A673 (cell line): Measurements from ENCODE around the gene FBXO3. TPM values are rescaled to one million over a fixed set of nuclear protein-coding genes. Genes with fewer than 3 reads are reported as not detected.

ENCODE experiments used
- BruUV-seq: library from RNA; stranded (reverse); fragments of 400-500 nt; replicated peaks from 2 replicates; lab custom pipeline; 2021; lab: Mats Ljungman, UMichigan
- CTCF ChIA-PET: fragments of 300-600 bp; sonication (Branson Sonifier 250); formaldehyde crosslinking; loops from one replicate; lab custom pipeline; 2022; ENCODE audit warnings: antibody characterized with exemption; lab: Charles Lee
- POLR2A ChIA-PET: fragments of 300-600 bp; sonication (Branson Sonifier 250); formaldehyde crosslinking; loops from one replicate; lab custom pipeline; 2022; ENCODE audit warnings: antibody characterized with exemption; ENCODE audit not compliant: low non-redundant PET; lab: Charles Lee
- DNase-seq: peaks from one replicate; pipeline ENCODE4 v3.0.0-alpha.2; 2015; ENCODE audit warnings: low spot score
- H3K27ac ChIP-seq: fragments of 200-600 bp; sonication (generic); 2 replicates; pipeline ENCODE4 v1.5.1; 2016; ENCODE audit warnings: mixed run types, low read depth, mild to moderate bottlenecking, mixed read lengths, antibody characterized with exemption, low read length; ENCODE audit not compliant: poor library complexity, severe bottlenecking
- H3K27me3 ChIP-seq: fragments of 200-600 bp; sonication (generic); replicated peaks from 2 replicates; pipeline ENCODE4 v1.6.1; 2017; ENCODE audit warnings: mixed run types, low read depth, mild to moderate bottlenecking, mixed read lengths, antibody characterized with exemption, low read length; ENCODE audit not compliant: insufficient read depth, poor library complexity
- H3K36me3 ChIP-seq: fragments of 200-600 bp; sonication (generic); 2 replicates; pipeline ENCODE4 v1.6.1; 2016; ENCODE audit warnings: mixed run types, mild to moderate bottlenecking, mixed read lengths, antibody characterized with exemption, low read length; ENCODE audit not compliant: insufficient read depth, poor library complexity, severe bottlenecking
- H3K4me1 ChIP-seq: fragments of 200-600 bp; sonication (generic); 2 replicates; pipeline ENCODE4 v1.6.1; 2017; ENCODE audit warnings: mixed run types, mild to moderate bottlenecking, mixed read lengths, antibody characterized with exemption, low read length; ENCODE audit not compliant: insufficient read depth, poor library complexity, severe bottlenecking
- H3K4me3 ChIP-seq: fragments of 200-600 bp; sonication (generic); 2 replicates; pipeline ENCODE4 v1.5.1; 2016; ENCODE audit warnings: low read depth, mixed run types, mild to moderate bottlenecking, mixed read lengths, low read length; ENCODE audit not compliant: poor library complexity, severe bottlenecking
- H3K9me3 ChIP-seq: fragments of 200-600 bp; sonication (generic); 2 replicates; pipeline ENCODE4 v1.6.1; 2016; ENCODE audit warnings: mixed run types, low read depth, mild to moderate bottlenecking, mixed read lengths, antibody characterized with exemption, low read length; ENCODE audit not compliant: poor library complexity, severe bottlenecking
- CTCF ChIP-seq: fragments of 300-800, 200-600 bp; sonication (generic); conservative IDR thresholded peaks from 2 replicates; pipeline ENCODE4 v1.5.1; 2017; ENCODE audit warnings: low read depth, mild to moderate bottlenecking, antibody characterized with exemption, low read length, moderate library complexity, mixed read lengths
- EZH2 ChIP-seq: fragments of 200-600 bp; sonication (generic); IDR thresholded peaks from 2 replicates; pipeline ENCODE4 v1.6.1; 2017; ENCODE audit warnings: borderline replicate concordance, low read depth, mild to moderate bottlenecking, mixed read lengths, antibody characterized with exemption, low read length; ENCODE audit not compliant: poor library complexity, severe bottlenecking
- intact Hi-C: fragments of 100-400 bp; cut with micrococcal nuclease; formaldehyde crosslinking; loops from one replicate; pipeline ENCODE4 v1.10.0; 2022; ENCODE audit not compliant: unreplicated experiment
- total RNA-seq: library from RNA; stranded (reverse); gene quantifications from 2 replicates; pipeline ENCODE4 v1.2.3, GENCODE V29; 2021

The FBXO3 gene
- total RNA-seq, 1 experiment from 2014 or later = 59.2 TPM

- BruUV-seq = no TSS peak
- TF ChIP-seq CTCF (no peak), EZH2 (no peak)
- intact Hi-C loops = no loop called here
- POLR2A ChIA-PET = no interaction called here
- Histone ChIP-seq H3K4me3 (no peak overlapping the region), H3K36me3 (peaks cover 70% of the 10 kb centered on the region), H3K4me1 (no peaks in the 10 kb centered on the region), H3K27ac (no peak overlapping the region), H3K9me3 (no peaks in the 10 kb centered on the region), H3K27me3 (no peaks in the 10 kb centered on the region)
- no peak for DNase-seq
- CTCF ChIA-PET = interaction anchor here (1.4 kb wide), 1 partner anchor 19 kb away, joined by 3 read pairs; no protein-coding TSS in a partner anchor
Observed at GRCh38 chr11:33761471-33761870, 12.8 kb downstream of the FBXO3 start.

GRCh38 chr11:33753304-33753967, 20.9 kb downstream of the FBXO3 start:
- DNase-seq = no peak

GRCh38 chr11:33751878-33752277, 22.4 kb downstream of the FBXO3 start:
- H3K9me3 ChIP-seq = no peaks in the 10 kb centered on the region
- CTCF ChIA-PET = no interaction called here
- POLR2A ChIA-PET = interaction anchor here (0.5 to 0.6 kb wide), 2 partner anchors 36 to 45 kb away, joined by 3 read pairs; no protein-coding TSS in a partner anchor
- H3K36me3 ChIP-seq = peaks cover 56% of the 10 kb centered on the region
- no peak overlapping the region for H3K4me3 ChIP-seq
- no peak overlapping the region for H3K27ac ChIP-seq
- H3K27me3 ChIP-seq = no peaks in the 10 kb centered on the region
- intact Hi-C loops = no loop called here
- no peak for DNase-seq
- BruUV-seq = no TSS peak
- H3K4me1 ChIP-seq = no peaks in the 10 kb centered on the region
- TF ChIP-seq CTCF (no peak), EZH2 (no peak)

More at GRCh38 chr11:33753304-33753967, 20.9 kb downstream of the FBXO3 start:
- Histone ChIP-seq H3K27me3 (no peaks in the 10 kb centered on the region), H3K9me3 (no peaks in the 10 kb centered on the region), H3K27ac (no peak overlapping the region), H3K4me3 (no peak overlapping the region), H3K4me1 (no peaks in the 10 kb centered on the region), H3K36me3 (peaks cover 62% of the 10 kb centered on the region)
- CTCF ChIA-PET = no interaction called here
- intact Hi-C loops = no loop called here
- POLR2A ChIA-PET = no interaction called here
- no TSS peak for BruUV-seq
- no peak for TF ChIP-seq EZH2
- TF ChIP-seq CTCF = no peak
